Measurements from ENCODE around the gene NUP85.
A peak's percentile ranks its signal among the peaks of the same experiment; 100 is the strongest.

NUP85 gene

DNA sequence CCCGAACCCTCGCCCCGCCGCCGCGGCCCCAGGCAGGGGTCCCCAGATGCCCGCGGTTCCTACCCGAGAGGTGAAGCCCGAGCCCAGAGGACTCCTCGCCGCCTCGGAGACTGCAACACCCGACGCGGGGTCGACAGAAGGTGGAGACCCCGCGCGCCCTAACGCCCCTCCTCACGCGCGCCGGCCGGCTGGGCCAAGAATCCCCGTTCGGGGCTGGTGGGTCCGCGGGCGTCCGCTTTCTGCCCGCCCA lies 23.2 kb upstream of the NUP85 start:
- in situ Hi-C loops (cut with HindIII; ENCODE audit: low sequenced_read_pairs) = no loop called here
- peak overlapping the region; percentile 82 for H3K4me3 ChIP-seq (ENCODE audit: low read depth, low read length)
- TF ChIP-seq, protein P1, sequence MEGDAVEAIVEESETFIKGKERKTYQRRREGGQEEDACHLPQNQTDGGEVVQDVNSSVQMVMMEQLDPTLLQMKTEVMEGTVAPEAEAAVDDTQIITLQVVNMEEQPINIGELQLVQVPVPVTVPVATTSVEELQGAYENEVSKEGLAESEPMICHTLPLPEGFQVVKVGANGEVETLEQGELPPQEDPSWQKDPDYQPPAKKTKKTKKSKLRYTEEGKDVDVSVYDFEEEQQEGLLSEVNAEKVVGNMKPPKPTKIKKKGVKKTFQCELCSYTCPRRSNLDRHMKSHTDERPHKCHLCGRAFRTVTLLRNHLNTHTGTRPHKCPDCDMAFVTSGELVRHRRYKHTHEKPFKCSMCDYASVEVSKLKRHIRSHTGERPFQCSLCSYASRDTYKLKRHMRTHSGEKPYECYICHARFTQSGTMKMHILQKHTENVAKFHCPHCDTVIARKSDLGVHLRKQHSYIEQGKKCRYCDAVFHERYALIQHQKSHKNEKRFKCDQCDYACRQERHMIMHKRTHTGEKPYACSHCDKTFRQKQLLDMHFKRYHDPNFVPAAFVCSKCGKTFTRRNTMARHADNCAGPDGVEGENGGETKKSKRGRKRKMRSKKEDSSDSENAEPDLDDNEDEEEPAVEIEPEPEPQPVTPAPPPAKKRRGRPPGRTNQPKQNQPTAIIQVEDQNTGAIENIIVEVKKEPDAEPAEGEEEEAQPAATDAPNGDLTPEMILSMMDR (IDR thresholded peaks at IDR 0.05; ENCODE audit: low read depth, low read length, missing control alignments) = no peak
- no peak for DNase-seq (ENCODE audit: low read depth)

DNA sequence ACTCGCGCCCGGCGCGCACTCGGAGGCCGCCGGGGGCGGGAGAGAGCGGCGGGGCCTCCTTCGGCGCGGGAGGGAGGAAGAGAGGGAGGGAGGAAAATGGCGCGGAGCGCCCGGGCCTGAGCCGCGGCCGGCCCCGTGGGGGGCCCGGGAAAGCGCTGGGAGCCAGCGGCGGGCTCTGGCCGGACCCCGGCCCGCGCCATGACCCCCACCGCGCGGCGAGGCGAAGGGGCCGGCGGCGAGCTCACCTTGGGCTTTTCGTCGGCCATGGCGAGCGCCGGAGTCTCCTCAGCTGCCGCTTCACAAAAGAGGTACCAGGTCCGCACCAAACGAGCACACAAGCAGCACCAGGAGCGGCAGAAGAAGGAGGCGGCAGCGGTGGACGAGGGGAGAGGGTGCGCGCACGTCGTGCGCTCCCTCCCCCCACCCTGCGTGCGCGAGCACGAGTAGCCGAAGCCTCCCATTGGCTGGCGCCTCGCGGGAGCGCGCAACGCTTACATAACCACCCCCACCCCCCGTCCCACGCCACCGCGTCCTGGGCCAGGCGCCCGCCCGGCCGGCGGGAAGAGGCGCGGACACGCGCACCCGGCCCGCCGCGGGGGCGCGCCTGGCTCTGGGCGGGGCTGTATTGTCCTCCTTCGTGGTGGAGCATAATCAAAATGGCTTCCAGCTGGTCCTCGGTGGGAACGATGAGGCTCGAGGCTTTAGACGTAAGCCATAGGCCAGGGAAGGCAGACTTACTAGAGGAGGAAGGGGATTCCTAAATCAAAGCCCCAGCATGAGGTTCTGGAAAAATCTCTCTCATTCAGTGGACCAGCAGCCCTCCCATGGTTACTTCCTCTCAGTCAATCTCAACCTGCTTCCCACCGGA lies 22.7 kb upstream of the NUP85 start, which contains the start of gene SUMO2:
Gene SUMO2 (minus strand): TSS at position 391 of the 868 bp plus-strand sequence. CDS start 125 bp downstream, at position 266.
- in situ Hi-C loops (cut with HindIII; ENCODE audit: low sequenced_read_pairs) = no loop called here
- DNase-seq (ENCODE audit: low read depth) = peak; percentile 84

DNA sequence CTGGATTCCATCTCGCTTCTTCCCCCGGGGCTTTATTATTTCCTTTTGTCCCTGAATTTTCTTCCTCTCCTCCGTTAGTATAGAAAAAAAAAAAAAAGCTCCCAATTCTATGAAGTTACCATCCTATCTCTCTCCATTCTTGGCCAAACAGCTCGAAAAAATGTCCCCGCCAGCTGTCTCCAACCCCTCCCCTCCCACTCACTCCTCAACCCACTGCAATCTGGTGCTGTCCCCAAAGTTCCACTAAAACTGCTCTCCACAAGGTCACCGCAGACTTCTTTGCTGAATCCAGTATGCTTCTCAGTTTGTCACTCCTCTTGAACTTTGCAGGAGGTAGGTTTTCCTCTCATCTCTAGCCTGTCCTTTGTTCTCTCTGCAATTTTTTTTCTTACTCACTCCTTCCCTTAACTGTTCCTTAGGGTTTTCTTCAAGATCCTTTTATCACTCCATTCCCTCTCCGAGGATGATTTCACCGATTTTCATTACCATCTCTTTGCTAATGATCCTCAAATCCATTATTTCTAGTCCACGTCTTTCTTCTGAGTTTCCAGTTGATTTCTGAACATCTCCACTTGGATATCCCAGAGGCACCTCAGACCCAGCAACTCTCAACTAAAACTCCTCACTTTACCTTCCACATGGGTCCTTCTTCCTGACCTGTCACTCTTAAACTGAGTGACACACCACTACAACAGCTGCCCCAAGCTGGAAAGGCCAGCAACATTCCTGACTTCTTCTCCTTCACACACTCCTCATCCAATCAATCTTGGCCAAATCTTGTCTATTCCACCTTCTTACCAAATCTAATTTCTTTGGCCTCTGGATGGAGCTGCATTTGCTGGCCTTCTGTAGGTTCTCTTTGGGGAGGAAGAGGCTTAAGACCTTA lies 21.2 kb upstream of the NUP85 start:
- in situ Hi-C loops (cut with HindIII; ENCODE audit: low sequenced_read_pairs) = no loop called here
- DNase-seq (ENCODE audit: low read depth) = no peak
- TF ChIP-seq, protein P1 (IDR thresholded peaks at IDR 0.05; ENCODE audit: low read depth, low read length, missing control alignments) = no peak
- no peak overlapping the region for H3K4me3 ChIP-seq (ENCODE audit: low read depth, low read length)

More for the DNA sequence above, 22.7 kb upstream of the NUP85 start, which contains the start of gene SUMO2:
- peak within 1 kb of the TSS; percentile 82 for H3K4me3 ChIP-seq (ENCODE audit: low read depth, low read length)
- TF ChIP-seq, protein P1 (IDR thresholded peaks at IDR 0.05; ENCODE audit: low read depth, low read length, missing control alignments) = peak; percentile 25

DNA sequence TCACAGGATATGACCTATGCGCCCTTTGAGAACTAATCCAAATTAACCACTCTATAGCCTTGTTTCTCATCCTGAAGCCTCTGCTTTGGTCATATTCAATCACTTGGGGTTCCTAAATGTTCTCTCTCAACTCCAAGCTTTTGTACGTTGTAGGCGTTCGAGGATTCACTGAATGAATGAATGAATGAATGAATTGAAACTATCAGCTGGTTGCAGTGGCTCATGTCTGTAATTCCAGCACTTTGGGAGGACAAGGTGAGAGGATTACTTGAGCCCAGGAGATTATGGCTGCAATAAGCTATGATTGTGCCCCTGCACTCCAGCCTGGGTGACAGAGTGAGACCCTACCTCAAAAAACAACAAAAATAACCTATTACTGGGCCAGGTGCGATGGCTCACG lies 16.9 kb upstream of the NUP85 start:
- H3K4me3 ChIP-seq (ENCODE audit: low read depth, low read length) = no peak overlapping the region
- TF ChIP-seq, protein P1 (IDR thresholded peaks at IDR 0.05; ENCODE audit: low read depth, low read length, missing control alignments) = no peak
- no peak for DNase-seq (ENCODE audit: low read depth)
- in situ Hi-C loops (cut with HindIII; ENCODE audit: low sequenced_read_pairs) = no loop called here

DNA sequence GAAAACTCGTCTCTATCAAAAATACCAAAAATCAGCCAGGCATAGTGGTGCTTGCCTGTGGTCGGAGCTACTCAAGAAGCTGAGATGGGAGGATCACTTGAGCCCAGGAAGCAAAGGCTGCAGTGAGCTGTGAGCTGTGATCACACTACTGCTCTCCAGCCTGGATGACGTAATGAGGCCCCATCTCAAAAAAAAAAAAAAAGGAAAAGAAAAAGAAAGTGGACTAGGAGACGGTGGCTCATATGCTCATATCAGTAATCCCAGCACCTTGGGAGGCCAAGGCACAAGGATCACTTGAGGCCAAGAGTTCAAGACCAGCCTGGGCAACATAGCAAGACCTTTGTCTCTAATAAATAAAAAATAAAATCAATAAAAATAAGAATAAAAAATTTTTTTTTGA lies 13.9 kb upstream of the NUP85 start:
- in situ Hi-C loops (cut with HindIII; ENCODE audit: low sequenced_read_pairs) = no loop called here
- TF ChIP-seq, protein P1 (IDR thresholded peaks at IDR 0.05; ENCODE audit: low read depth, low read length, missing control alignments) = no peak
- H3K4me3 ChIP-seq (ENCODE audit: low read depth, low read length) = no peak overlapping the region
- no peak for DNase-seq (ENCODE audit: low read depth)

DNA sequence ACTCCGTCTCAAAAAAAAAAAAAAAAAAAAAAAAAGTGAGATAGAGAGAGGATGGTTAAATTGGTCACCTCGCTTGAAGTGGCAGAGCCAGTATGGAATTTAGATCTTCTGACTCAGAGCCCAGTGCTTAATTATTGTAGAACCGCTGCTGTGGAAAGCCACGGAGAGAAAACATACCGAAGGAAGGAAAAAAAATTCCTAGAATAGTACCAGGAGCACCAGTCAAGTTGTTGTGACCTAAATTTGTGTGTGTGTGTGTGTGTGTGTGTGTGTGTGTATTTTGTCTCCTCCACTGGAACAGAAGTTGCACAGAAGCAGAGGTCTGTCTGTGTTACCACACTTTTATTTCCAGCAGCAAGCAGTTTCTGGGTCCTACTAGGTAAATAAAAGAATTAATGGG lies 10.6 kb upstream of the NUP85 start:
- H3K4me3 ChIP-seq (ENCODE audit: low read depth, low read length) = no peak overlapping the region
- TF ChIP-seq, protein P1 (IDR thresholded peaks at IDR 0.05; ENCODE audit: low read depth, low read length, missing control alignments) = no peak
- no peak for DNase-seq (ENCODE audit: low read depth)
- in situ Hi-C loops (cut with HindIII; ENCODE audit: low sequenced_read_pairs) = no loop called here
